Measurements from ENCODE around the gene FUS.
"Not testable (repeated sequence)": the region's sequence is repeated elsewhere in the genome, so short reads cannot be mapped to it uniquely, and the experiment has no call there.

The FUS gene

GRCh38 chr16:31179747-31180459 lies at the start of gene FUS:
Gene FUS (plus strand): TSS chr16:31180139. CDS start chr16:31180215, 76 bp downstream.
- peak; percentile 100 for DNase-seq

GRCh38 chr16:31130336-31130891 lies 49.5 kb upstream of the FUS start:
- DNase-seq: no peak

- no peak for DNase-seq
Measured at GRCh38 chr16:31130899-31131298, 49.0 kb upstream of the FUS start.

GRCh38 chr16:31131416-31131815 lies 48.5 kb upstream of the FUS start:
- no peak for DNase-seq

GRCh38 chr16:31131841-31132271 lies 48.1 kb upstream of the FUS start:
- DNase-seq: no peak

GRCh38 chr16:31132303-31132979 lies 47.5 kb upstream of the FUS start:
- DNase-seq: no peak

GRCh38 chr16:31133046-31133501 lies 46.9 kb upstream of the FUS start:
- no peak for DNase-seq

- DNase-seq: no peak
Measured at GRCh38 chr16:31134091-31134571, 45.8 kb upstream of the FUS start.

- no peak for DNase-seq
Measured at GRCh38 chr16:31134625-31135534, 45.1 kb upstream of the FUS start.

GRCh38 chr16:31135535-31136286 lies 44.2 kb upstream of the FUS start, which contains the start of gene PRSS8:
Gene PRSS8 (minus strand): TSS chr16:31135727. CDS start chr16:31135498, 229 bp downstream.
- no peak for DNase-seq

GRCh38 chr16:31136287-31136662 lies 43.7 kb upstream of the FUS start:
- no peak for DNase-seq

GRCh38 chr16:31136822-31137499 lies 43.0 kb upstream of the FUS start:
- not testable (repeated sequence) for DNase-seq

- no peak for DNase-seq
Measured at GRCh38 chr16:31138621-31139578, 41.0 kb upstream of the FUS start.

GRCh38 chr16:31141071-31141469 lies 38.9 kb upstream of the FUS start:
- DNase-seq: not testable (repeated sequence)

GRCh38 chr16:31141489-31142108 lies 38.3 kb upstream of the FUS start:
- no peak for DNase-seq

GRCh38 chr16:31142109-31143010 lies 37.6 kb upstream of the FUS start:
- DNase-seq: peak; percentile 96

GRCh38 chr16:31143011-31143693 lies 36.8 kb upstream of the FUS start:
- no peak for DNase-seq

- no peak for DNase-seq
Measured at GRCh38 chr16:31143694-31144148, 36.2 kb upstream of the FUS start.

Data from retina (tissue), 1 donor.